ENCODE data around the gene C2orf76.

DNA sequence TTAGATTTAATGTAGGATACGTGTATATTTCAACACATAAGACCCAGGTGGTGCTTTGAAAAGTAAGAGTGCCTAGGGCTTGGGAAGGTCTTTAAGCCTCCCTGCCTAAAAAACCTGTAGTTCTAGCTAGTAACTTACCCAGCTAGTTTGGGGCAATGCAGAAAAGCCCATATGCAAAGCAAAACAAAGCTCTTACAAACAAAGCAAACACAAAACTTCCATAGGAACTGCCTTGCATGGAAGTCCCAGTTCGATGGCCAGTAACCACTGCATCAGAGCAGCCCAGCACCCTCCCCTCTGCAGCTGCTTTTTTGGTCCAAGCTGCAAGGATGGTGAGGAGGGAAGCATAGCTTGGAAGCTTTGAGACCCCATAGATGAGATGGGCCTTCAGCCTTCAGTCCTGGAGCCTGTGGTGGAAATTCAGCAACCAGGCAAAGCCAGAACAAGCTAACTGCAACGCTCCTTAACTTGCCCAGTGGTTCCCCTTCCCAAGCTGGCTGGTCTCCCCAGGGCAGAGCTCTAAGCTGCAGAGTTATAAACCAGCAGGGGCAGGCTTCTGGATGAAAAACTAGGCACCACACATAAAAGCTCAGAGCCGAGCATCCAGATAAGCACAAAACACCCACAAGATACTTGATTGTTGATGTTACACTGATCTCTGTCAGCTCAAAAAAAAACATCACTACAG, 16.2 kb downstream of the C2orf76 start:
- TF ChIP-seq CTCF (IDR thresholded peaks at IDR 0.05; ENCODE audit: insufficient read depth, low read length, poor library complexity, severe bottlenecking) (no peak), EZH2phosphoT487 (conservative IDR thresholded peaks at IDR 0.05; ENCODE audit: low read length) (no peak)

Data from SU-DHL-6 (cell line).